GM11168 (cell line): ENCODE results near the gene UBL3.

Source experiments
- in situ Hi-C: fragments of 300-500 bp; cut with MboI; formaldehyde crosslinking; loops from one replicate; pipeline ENCODE4 v1.12.0; 2022; ENCODE audit warnings: low sequenced_read_pairs; ENCODE audit not compliant: unreplicated experiment

Gene UBL3

GRCh38 chr13:29815336-29815735 is 35.1 kb downstream of the UBL3 start:
- in situ Hi-C loops: no loop called here

- in situ Hi-C loops: no loop called here
These were observed 39.5 kb downstream of the UBL3 start for GRCh38 chr13:29810898-29811297.

GRCh38 chr13:29810145-29810742 is 40.2 kb downstream of the UBL3 start:
- in situ Hi-C loops: no loop called here

GRCh38 chr13:29808264-29808663 is 42.2 kb downstream of the UBL3 start:
- in situ Hi-C loops: no loop called here

- in situ Hi-C loops: no loop called here
These were observed 44.1 kb downstream of the UBL3 start for GRCh38 chr13:29805994-29806979.

GRCh38 chr13:29803221-29803620 is 47.2 kb downstream of the UBL3 start:
- in situ Hi-C loops: no loop called here

GRCh38 chr13:29802621-29803020 is 47.8 kb downstream of the UBL3 start:
- in situ Hi-C loops: no loop called here

- in situ Hi-C loops: no loop called here
These were observed 48.6 kb downstream of the UBL3 start for GRCh38 chr13:29801737-29802305.

- in situ Hi-C loops: no loop called here
These were observed 49.3 kb downstream of the UBL3 start for GRCh38 chr13:29801102-29801501.

GRCh38 chr13:29800687-29801086 is 49.7 kb downstream of the UBL3 start:
- in situ Hi-C loops: no loop called here

GRCh38 chr13:29799041-29799440 is 51.4 kb downstream of the UBL3 start:
- in situ Hi-C loops: no loop called here

GRCh38 chr13:29791997-29792780 is 58.2 kb downstream of the UBL3 start:
- in situ Hi-C loops: no loop called here

- in situ Hi-C loops: no loop called here
These were observed 58.9 kb downstream of the UBL3 start for GRCh38 chr13:29791508-29791907.

- in situ Hi-C loops: no loop called here
These were observed 63.7 kb downstream of the UBL3 start for GRCh38 chr13:29786698-29787097.

GRCh38 chr13:29785978-29786377 is 64.4 kb downstream of the UBL3 start:
- in situ Hi-C loops: no loop called here

- in situ Hi-C loops: no loop called here
These were observed 67.6 kb downstream of the UBL3 start for GRCh38 chr13:29782798-29783197.

GRCh38 chr13:29774830-29775229 is 75.6 kb downstream of the UBL3 start:
- in situ Hi-C loops: loop anchor here (5.0 to 10.0 kb wide), 2 partner anchors 147 to 340 kb away; no protein-coding TSS in a partner anchor

GRCh38 chr13:29771247-29771646 is 79.2 kb downstream of the UBL3 start:
- in situ Hi-C loops: loop anchor here (10.0 kb wide), 1 partner anchor 344 kb away; no protein-coding TSS in a partner anchor

- in situ Hi-C loops: no loop called here
These were observed 83.4 kb downstream of the UBL3 start for GRCh38 chr13:29767006-29767405.

- in situ Hi-C loops: no loop called here
These were observed 86.8 kb downstream of the UBL3 start for GRCh38 chr13:29763436-29764180.
